Caco-2 (cell line): ENCODE measurements around the gene COL4A6. TPM values are rescaled to one million over a fixed set of nuclear protein-coding genes. Genes with fewer than 3 reads are reported as not detected.

ENCODE experiments used
- BruUV-seq: library from RNA; stranded (reverse); fragments of 400-500 nt; replicated peaks from 2 replicates; lab custom pipeline; 2021; lab: Mats Ljungman, UMichigan
- CTCF ChIA-PET: fragments of 300-600 bp; sonication (Branson Sonifier 250); formaldehyde crosslinking; loops from one replicate; lab custom pipeline; 2022; ENCODE audit warnings: antibody characterized with exemption; lab: Charles Lee
- POLR2A ChIA-PET: fragments of 300-600 bp; sonication (Branson Sonifier 250); formaldehyde crosslinking; loops from one replicate; lab custom pipeline; 2022; ENCODE audit warnings: antibody characterized with exemption; lab: Charles Lee
- DNase-seq, 2 experiments: peaks; one replicate each; pipeline versions ENCODE4 v3.0.0 to v3.0.0-alpha.2; 2020 to 2022
- H3K27me3 ChIP-seq: replicated peaks from 2 replicates; pipeline ENCODE4 v1.6.0; 2011; ENCODE audit warnings: low read length; ENCODE audit not compliant: control insufficient read depth, insufficient read depth
- H3K36me3 ChIP-seq: 2 replicates; pipeline ENCODE4 v1.5.1; 2011; ENCODE audit warnings: low read length; ENCODE audit not compliant: control insufficient read depth, insufficient read depth
- H3K4me1 ChIP-seq: fragments of 250-450 bp; sonication (Bioruptor Pico); 2 replicates; pipeline ENCODE4 v1.5.1; 2020; ENCODE audit warnings: mild to moderate bottlenecking
- H3K4me3 ChIP-seq: 2 replicates; pipeline ENCODE4 v1.5.1; 2011; ENCODE audit warnings: low read depth, mild to moderate bottlenecking, control low read depth, low read length
- H3K9me3 ChIP-seq: fragments of 250-450 bp; sonication (Bioruptor Pico); 2 replicates; pipeline ENCODE4 v1.5.1; 2020; ENCODE audit warnings: mild to moderate bottlenecking, moderate library complexity
- H3K27ac Mint-ChIP-seq: one replicate; pipeline ENCODE4 v1.8.0; 2022; ENCODE audit warnings: mixed read lengths; ENCODE audit not compliant: unreplicated experiment
- H3K27me3 Mint-ChIP-seq: one replicate; pipeline ENCODE4 v1.8.0; 2022; ENCODE audit warnings: mixed read lengths; ENCODE audit not compliant: insufficient read depth, unreplicated experiment
- H3K36me3 Mint-ChIP-seq: one replicate; pipeline ENCODE4 v1.8.0; 2022; ENCODE audit warnings: mild to moderate bottlenecking, mixed read lengths; ENCODE audit not compliant: insufficient read depth, unreplicated experiment
- H3K4me1 Mint-ChIP-seq: one replicate; pipeline ENCODE4 v1.8.0; 2022; ENCODE audit warnings: low read depth, mixed read lengths; ENCODE audit not compliant: unreplicated experiment
- H3K4me3 Mint-ChIP-seq: one replicate; pipeline ENCODE4 v1.8.0; 2022; ENCODE audit warnings: mild to moderate bottlenecking, moderate library complexity, mixed read lengths; ENCODE audit not compliant: unreplicated experiment
- H3K9me3 Mint-ChIP-seq: one replicate; pipeline ENCODE4 v1.8.0; 2022; ENCODE audit warnings: mixed read lengths; ENCODE audit not compliant: unreplicated experiment
- CTCF ChIP-seq, 2 experiments: fragments of 200-600 bp in 1 of 2; IDR thresholded peaks; 1 replicate in 1 of 2; 2 replicates in 1 of 2; pipeline versions ENCODE4 v1.5.1 to v1.8.0; 2011 to 2022; ENCODE audit warnings: antibody characterized with exemption in 1 of 2, control low read depth in 1 of 2, inconsistent platforms in 1 of 2, low read depth in 1 of 2, low read length in 1 of 2, mild to moderate bottlenecking in 1 of 2, moderate library complexity in 1 of 2; ENCODE audit not compliant: insufficient read depth in 1 of 2, severe bottlenecking in 1 of 2, unreplicated experiment in 1 of 2
- intact Hi-C: fragments of 100-400 bp; cut with micrococcal nuclease; formaldehyde crosslinking; loops from one replicate; pipeline ENCODE4 v1.10.0; 2022; ENCODE audit not compliant: unreplicated experiment
- total RNA-seq: library from RNA; stranded (reverse); gene quantifications from 2 replicates; pipeline ENCODE4 v1.2.3, GENCODE V29; 2022

COL4A6 gene
- total RNA-seq, 1 experiment from 2014 or later, result 16.0 TPM

DNA sequence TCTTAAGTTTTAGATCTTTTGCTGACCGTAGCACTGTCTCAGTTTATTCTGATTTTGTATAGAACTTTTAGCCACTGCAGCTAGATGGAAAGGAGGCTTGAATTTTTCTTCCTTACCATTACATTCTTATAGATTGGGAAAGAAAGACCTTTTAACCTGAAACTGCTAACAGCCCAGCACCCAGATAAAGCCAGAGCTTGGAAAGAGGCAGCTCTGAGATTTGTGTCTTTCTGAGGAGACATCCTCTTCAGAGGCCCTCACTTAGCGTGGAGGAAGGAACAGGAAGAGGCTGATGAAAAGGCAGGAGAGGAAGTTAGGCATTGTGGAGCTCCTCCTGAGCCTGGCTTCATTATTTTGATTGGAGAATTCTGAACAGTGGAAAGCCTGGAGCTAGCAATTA is 311.6 kb downstream of the COL4A6 start:
- Mint-ChIP-seq H3K4me1 (no peaks in the 10 kb centered on the region), H3K27me3 (no peaks in the 10 kb centered on the region), H3K36me3 (no peaks in the 10 kb centered on the region), H3K9me3 (no peaks in the 10 kb centered on the region), H3K27ac (no peak overlapping the region), H3K4me3 (no peak overlapping the region)
- TF ChIP-seq CTCF (IDR thresholded peaks at IDR 0.05; ENCODE audit: insufficient read depth in 1 of 2, low read depth in 1 of 2, low read length in 1 of 2, severe bottlenecking in 1 of 2, unreplicated experiment in 1 of 2), result no peak
- ChIA-PET CTCF (no interaction called here), POLR2A (no interaction called here)
- BruUV-seq, result no TSS peak
- no peaks in the 10 kb centered on the region for H3K9me3 ChIP-seq
- H3K4me3 ChIP-seq, result no peak overlapping the region
- intact Hi-C loops, result no loop called here
- H3K36me3 ChIP-seq, result no peaks in the 10 kb centered on the region
- no peaks in the 10 kb centered on the region for H3K27me3 ChIP-seq
- DNase-seq, result no peak
- H3K4me1 ChIP-seq, result no peaks in the 10 kb centered on the region

DNA sequence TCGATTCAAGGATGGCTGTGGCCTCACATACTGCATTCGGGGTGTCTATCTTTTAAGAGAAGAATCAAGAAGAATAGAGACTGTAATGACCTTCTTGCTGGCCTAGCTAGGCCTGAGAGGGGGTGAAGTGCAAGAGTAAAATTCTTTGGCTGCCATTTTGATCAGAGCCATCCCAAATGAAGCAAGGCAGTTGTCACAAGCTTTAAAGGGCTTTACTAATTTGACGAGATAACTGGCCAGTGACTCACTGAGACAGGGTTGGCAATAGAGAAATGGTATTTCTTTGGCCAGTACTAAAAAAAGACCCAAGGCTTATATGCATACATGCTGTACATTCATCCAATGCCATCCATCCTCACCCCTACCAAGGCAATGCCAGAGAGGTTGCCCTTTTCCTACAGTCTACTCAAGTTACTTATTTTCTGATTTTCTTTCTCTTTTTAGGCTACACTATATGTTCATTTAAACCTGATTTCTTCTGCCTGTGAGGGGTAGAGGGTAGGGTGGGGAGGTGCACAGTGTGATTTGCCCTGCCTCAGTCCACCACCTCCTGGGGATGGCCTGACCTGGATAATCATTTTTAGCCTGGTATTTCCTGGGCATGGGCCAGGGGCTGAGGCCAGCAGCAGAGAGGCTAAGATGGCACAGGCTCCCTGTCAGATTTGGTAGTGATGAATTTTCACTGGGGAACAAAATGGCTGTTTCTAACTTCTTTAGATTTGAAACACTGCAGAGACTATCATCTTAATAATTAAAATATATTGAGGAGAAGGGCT is 314.4 kb downstream of the COL4A6 start:
- Mint-ChIP-seq H3K9me3 (no peaks in the 10 kb centered on the region), H3K4me1 (no peaks in the 10 kb centered on the region), H3K27ac (no peak overlapping the region), H3K36me3 (no peaks in the 10 kb centered on the region), H3K27me3 (no peaks in the 10 kb centered on the region), H3K4me3 (no peak overlapping the region)
- Histone ChIP-seq H3K4me1 (no peaks in the 10 kb centered on the region), H3K36me3 (no peaks in the 10 kb centered on the region), H3K27me3 (no peaks in the 10 kb centered on the region), H3K4me3 (no peak overlapping the region), H3K9me3 (no peaks in the 10 kb centered on the region)
- no TSS peak for BruUV-seq
- CTCF ChIA-PET, result no interaction called here
- intact Hi-C loops, result no loop called here
- POLR2A ChIA-PET, result no interaction called here
- no peak for TF ChIP-seq CTCF (IDR thresholded peaks at IDR 0.05; ENCODE audit: insufficient read depth in 1 of 2, low read depth in 1 of 2, low read length in 1 of 2, severe bottlenecking in 1 of 2, unreplicated experiment in 1 of 2)
- no peak for DNase-seq

- ChIA-PET CTCF (no interaction called here), POLR2A (no interaction called here)
- Mint-ChIP-seq H3K9me3 (no peaks in the 10 kb centered on the region), H3K27me3 (no peaks in the 10 kb centered on the region), H3K4me1 (no peaks in the 10 kb centered on the region), H3K36me3 (no peaks in the 10 kb centered on the region), H3K4me3 (no peak overlapping the region), H3K27ac (no peak overlapping the region)
- intact Hi-C loops, result no loop called here
- Histone ChIP-seq H3K36me3 (no peaks in the 10 kb centered on the region), H3K9me3 (no peaks in the 10 kb centered on the region), H3K4me1 (no peaks in the 10 kb centered on the region), H3K4me3 (no peak overlapping the region), H3K27me3 (no peaks in the 10 kb centered on the region)
- no peak for DNase-seq
- no TSS peak for BruUV-seq
- no peak for TF ChIP-seq CTCF (IDR thresholded peaks at IDR 0.05; ENCODE audit: insufficient read depth in 1 of 2, low read depth in 1 of 2, low read length in 1 of 2, severe bottlenecking in 1 of 2, unreplicated experiment in 1 of 2)
These were observed 315.5 kb downstream of the COL4A6 start for GRCh38 chrX:108122748-108123147.
